Liver (tissue), 9 donors: ENCODE data around the gene TUBB4A. TPM values are rescaled to one million over a fixed set of nuclear protein-coding genes. Genes with fewer than 3 reads are reported as not detected.

Experiments
- DNase-seq: peaks from one replicate; pipeline ENCODE4 v3.0.0-alpha.2; 2017; ENCODE audit warnings: low spot score
- H3K27ac ChIP-seq, 2 donors: one replicate each; pipeline ENCODE4 v1.7.0; 2013; ENCODE audit warnings: inconsistent platforms in 2 of 2, low read length in 2 of 2, control low read depth in 1 of 2, low read depth in 1 of 2, mild to moderate bottlenecking in 1 of 2
- H3K27me3 ChIP-seq, 4 donors: one replicate each; pipeline versions ENCODE4 v1.6.1 to v1.7.0; 2013; ENCODE audit warnings: low read length in 3 of 4, inconsistent platforms in 1 of 4, mild to moderate bottlenecking in 1 of 4, moderate library complexity in 1 of 4; ENCODE audit not compliant: control insufficient read depth in 4 of 4, insufficient read depth in 4 of 4
- H3K36me3 ChIP-seq, 4 donors: one replicate each; pipeline versions ENCODE4 v1.6.1 to v1.7.0; 2013; ENCODE audit warnings: low read length in 3 of 4, mild to moderate bottlenecking in 3 of 4, low read depth in 1 of 4, moderate library complexity in 1 of 4; ENCODE audit not compliant: control insufficient read depth in 4 of 4, insufficient read depth in 3 of 4
- H3K4me1 ChIP-seq, 4 donors: one replicate each; pipeline versions ENCODE4 v1.6.1 to v1.7.0; 2013; ENCODE audit warnings: low read length in 3 of 4, mild to moderate bottlenecking in 3 of 4, moderate library complexity in 1 of 4; ENCODE audit not compliant: control insufficient read depth in 4 of 4, insufficient read depth in 4 of 4
- H3K4me3 ChIP-seq, 3 donors: one replicate each; pipeline versions ENCODE4 v1.6.1 to v1.7.0; 2013; ENCODE audit warnings: low read length in 3 of 3, control low read depth in 1 of 3, low read depth in 1 of 3, mild to moderate bottlenecking in 1 of 3
- H3K9ac ChIP-seq, 2 donors: one replicate each; pipeline ENCODE4 v1.7.0; 2013; ENCODE audit warnings: low read length in 2 of 2, mild to moderate bottlenecking in 2 of 2, moderate library complexity in 2 of 2, control low read depth in 1 of 2, low read depth in 1 of 2
- H3K9me3 ChIP-seq, 4 donors: one replicate each; pipeline versions ENCODE4 v1.6.1 to v1.7.0; 2013; ENCODE audit warnings: low read length in 3 of 4; ENCODE audit not compliant: control insufficient read depth in 4 of 4
- EGR1 ChIP-seq, 2 donors: IDR thresholded peaks; 2 replicates each; pipeline ENCODE4 v1.6.1; 2016 to 2018; ENCODE audit warnings: antibody characterized with exemption in 2 of 2, low read depth in 2 of 2
- FOXA1 ChIP-seq: IDR thresholded peaks from 2 replicates; pipeline ENCODE4 v1.6.1; 2016; ENCODE audit warnings: antibody characterized with exemption
- GABPA ChIP-seq, 2 donors: IDR thresholded peaks in 1 of 2; conservative IDR thresholded peaks in 1 of 2; 2 replicates each; pipeline ENCODE4 v1.6.1; 2016; ENCODE audit warnings: antibody characterized with exemption in 2 of 2, mild to moderate bottlenecking in 1 of 2, moderate library complexity in 1 of 2
- HNF4A ChIP-seq, 2 donors: conservative IDR thresholded peaks; 2 replicates each; pipeline ENCODE4 v1.6.1; 2016; ENCODE audit warnings: antibody characterized with exemption in 2 of 2, mild to moderate bottlenecking in 2 of 2
- HNF4G ChIP-seq: IDR thresholded peaks from 2 replicates; pipeline ENCODE4 v1.6.1; 2016; ENCODE audit warnings: antibody characterized with exemption
- JUND ChIP-seq, 2 donors: IDR thresholded peaks; 2 replicates each; pipeline ENCODE4 v1.6.1; 2016; ENCODE audit warnings: antibody characterized with exemption in 2 of 2
- NR2F2 ChIP-seq: IDR thresholded peaks from 2 replicates; pipeline ENCODE4 v1.6.1; 2016; ENCODE audit warnings: antibody characterized with exemption
- RAD21 ChIP-seq, 2 donors: IDR thresholded peaks; 2 replicates each; pipeline ENCODE4 v1.6.1; 2016; ENCODE audit warnings: antibody characterized with exemption in 2 of 2, mild to moderate bottlenecking in 2 of 2
- RXRA ChIP-seq, 2 donors: IDR thresholded peaks; 2 replicates each; pipeline ENCODE4 v1.6.1; 2017 to 2018; ENCODE audit warnings: antibody characterized with exemption in 2 of 2, mild to moderate bottlenecking in 1 of 2
- WGBS: extraction: QIAGEN DNeasy Blood & Tissue Kit; methylation state at CpG from one replicate; pipeline ENCODE4 v1.1.7; 2013; 5-methylcytosine and 5-hydroxymethylcytosine counted together
- polyA plus RNA-seq, 2 donors: library from polyadenylated mRNA; stranded (reverse) in 1 of 2; unstranded in 1 of 2; fragments of 200-250 nt in 1 of 2; fragments of >200 nt in 1 of 2; fragmentation: Nextera tagmentation in 1 of 2; extraction: Ambion mirVana in 1 of 2; gene quantifications; one replicate each; pipeline versions ENCODE4 v1.2.1 to v1.2.3, GENCODE V29; 2013 to 2015
- total RNA-seq, 2 donors: library from RNA; depleted of rRNA; stranded (reverse); fragments of >200 nt; gene quantifications; one replicate each; pipeline ENCODE4 v1.2.3, GENCODE V29; 2014
- TF ChIP-seq, protein P1 (sequence below): IDR thresholded peaks from 2 replicates; pipeline ENCODE4 v1.6.1; 2016; ENCODE audit warnings: antibody characterized with exemption
- TF ChIP-seq, protein P2 (sequence below): IDR thresholded peaks from 2 replicates; pipeline ENCODE4 v1.6.1; 2016; ENCODE audit warnings: antibody characterized with exemption
- TF ChIP-seq, protein P3 (sequence below): IDR thresholded peaks from 2 replicates; pipeline ENCODE4 v1.6.1; 2016; ENCODE audit warnings: antibody characterized with exemption
- donor health status: healthy.
- donor health status: healthy.
- donor health status: healthy.
- donor health status: healthy.
- donor health status: healthy.

Gene TUBB4A
- total and polyA plus RNA-seq, 4 donors = 0.25 to 1.9 (median 0.96) TPM

DNA sequence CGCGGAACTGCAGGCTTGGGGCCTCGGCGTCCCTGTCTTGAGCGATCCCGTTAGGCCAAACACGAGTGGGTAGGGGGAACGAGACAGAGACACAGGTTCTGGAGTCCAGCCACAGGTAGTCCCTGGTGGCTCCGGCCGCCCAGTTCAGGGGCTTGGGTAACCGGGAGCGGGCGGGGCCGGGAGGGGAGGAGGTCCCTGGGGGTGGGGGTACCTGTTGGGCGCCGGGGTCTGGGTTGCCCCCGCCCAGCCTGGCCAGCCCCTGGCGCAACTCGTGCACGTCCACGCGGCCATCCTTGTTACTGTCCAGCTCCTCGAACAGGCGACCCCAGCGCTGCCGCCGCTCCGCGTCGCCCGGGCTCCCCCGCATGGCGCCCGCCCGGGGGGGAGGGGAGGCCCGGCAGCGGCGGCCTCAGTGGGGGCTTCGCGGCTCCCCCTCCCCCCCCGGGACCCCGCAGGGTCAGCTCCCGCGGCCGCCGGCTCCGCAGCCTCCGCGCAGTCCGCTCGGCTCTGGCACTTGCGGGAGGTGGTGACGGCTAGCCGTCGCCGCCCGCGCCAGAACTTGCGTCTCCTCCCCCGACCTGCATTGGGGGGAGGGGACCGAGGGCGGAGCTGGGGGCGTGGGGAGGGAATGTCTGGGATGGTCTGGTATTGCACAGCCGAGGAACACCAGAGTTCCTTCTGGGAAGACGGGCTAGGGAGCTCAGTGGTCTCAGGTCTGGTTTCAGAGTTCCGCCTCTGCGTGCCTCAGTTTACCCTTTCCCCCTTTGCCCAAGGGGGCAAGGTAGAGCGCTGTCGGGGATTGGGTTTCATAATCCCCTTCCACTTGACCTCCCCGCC, 42.6 kb downstream of the TUBB4A start, which contains the start of gene SLC25A23:
Gene SLC25A23, minus strand, starts transcription at position 531 of the 837 bp plus-strand sequence. Its CDS starts 164 bp downstream, at position 367.
- peaks cover 7 to 22% (median 16%) of the 10 kb centered on the region in 4 donors for H3K4me1 ChIP-seq
- H3K27ac ChIP-seq = peak within 1 kb of the TSS; percentile 88 to 91
- peak within 1 kb of the TSS; percentile 75 to 87 (median 85) for H3K4me3 ChIP-seq
- TF ChIP-seq, protein P1, sequence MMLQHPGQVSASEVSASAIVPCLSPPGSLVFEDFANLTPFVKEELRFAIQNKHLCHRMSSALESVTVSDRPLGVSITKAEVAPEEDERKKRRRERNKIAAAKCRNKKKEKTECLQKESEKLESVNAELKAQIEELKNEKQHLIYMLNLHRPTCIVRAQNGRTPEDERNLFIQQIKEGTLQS = no peak
- no peak for TF ChIP-seq EGR1 (IDR thresholded peaks at IDR 0.05; ENCODE audit: low read depth in 2 of 2)
- TF ChIP-seq, protein P2, sequence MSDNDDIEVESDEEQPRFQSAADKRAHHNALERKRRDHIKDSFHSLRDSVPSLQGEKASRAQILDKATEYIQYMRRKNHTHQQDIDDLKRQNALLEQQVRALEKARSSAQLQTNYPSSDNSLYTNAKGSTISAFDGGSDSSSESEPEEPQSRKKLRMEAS = no peak
- TF ChIP-seq NR2F2 = no peak
- TF ChIP-seq JUND (IDR thresholded peaks at IDR 0.05) = no peak
- TF ChIP-seq GABPA (IDR thresholded peaks at IDR 0.05 in 1 of 2, conservative IDR thresholded peaks at IDR 0.05 in 1 of 2) = no peak
- no peak for TF ChIP-seq FOXA1
- TF ChIP-seq RAD21 (IDR thresholded peaks at IDR 0.05) = no peak
- peak; percentile 71 for DNase-seq
- peaks cover 0 to under 1% (median 0%) of the 10 kb centered on the region in 4 donors for H3K9me3 ChIP-seq
- WGBS = 2% methylated on average over 70 of the region's 70 CpGs
- peaks cover 0 to 20% (median 8%) of the 10 kb centered on the region in 4 donors for H3K36me3 ChIP-seq
- H3K27me3 ChIP-seq = no peaks in the 10 kb centered on the region
- peak within 1 kb of the TSS; percentile 36 to 60 for H3K9ac ChIP-seq

DNA sequence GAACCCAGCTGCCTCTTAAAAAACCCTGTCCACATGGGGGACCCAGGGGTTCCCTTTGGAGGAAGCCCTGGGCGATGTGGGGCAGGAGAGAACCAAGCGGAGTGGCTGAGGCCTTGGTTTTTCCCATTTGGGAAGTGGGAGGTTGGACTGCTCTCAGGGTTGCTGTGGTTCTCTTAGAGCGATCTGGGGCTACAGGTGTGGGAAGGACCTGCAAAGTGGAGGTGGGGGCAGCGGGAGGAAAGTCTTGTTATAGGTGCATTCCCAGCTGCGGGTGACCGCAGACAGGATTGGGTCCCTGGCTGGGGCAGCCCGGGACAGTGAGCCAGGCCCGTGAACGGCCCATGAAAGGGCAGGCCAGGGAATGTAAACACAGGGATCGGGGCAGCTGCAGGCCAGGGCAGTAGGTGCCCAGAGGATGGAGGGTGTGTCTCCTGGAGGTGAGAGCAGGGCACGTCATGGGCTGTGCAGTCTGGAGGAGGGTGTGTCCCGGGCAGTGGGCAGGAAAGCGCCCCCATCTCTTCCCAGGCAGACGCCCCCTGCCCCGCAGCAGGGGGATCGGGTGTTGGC, 43.3 kb downstream of the TUBB4A start:
- WGBS = 32% methylated on average over 16 of the region's 16 CpGs
- DNase-seq = no peak
- Histone ChIP-seq H3K9me3 (peaks cover 3 to 8% (median 4%) of the 10 kb centered on the region in 4 donors), H3K4me3 (peak overlapping the region; percentile 41 to 87 (median 75)), H3K36me3 (peaks cover 0 to 27% (median 15%) of the 10 kb centered on the region in 4 donors), H3K27ac (peak overlapping the region in 1 of 2 donors; percentile 20), H3K9ac (no peak overlapping the region), H3K27me3 (no peaks in the 10 kb centered on the region), H3K4me1 (peaks cover 7 to 19% (median 15%) of the 10 kb centered on the region in 4 donors)
- TF ChIP-seq HNF4G = no peak
- peak; percentile 36 to 52 for TF ChIP-seq RXRA (IDR thresholded peaks at IDR 0.05)
- TF ChIP-seq HNF4A (conservative IDR thresholded peaks at IDR 0.05) = peak in 1 of 2 donors; percentile 12

GRCh38 chr19:6457958-6458694, 44.0 kb downstream of the TUBB4A start:
- Histone ChIP-seq H3K36me3 (peaks cover 0 to 30% (median 20%) of the 10 kb centered on the region in 4 donors), H3K4me3 (no peak overlapping the region), H3K27ac (no peak overlapping the region), H3K27me3 (no peaks in the 10 kb centered on the region), H3K9me3 (peaks cover 3 to 10% (median 5%) of the 10 kb centered on the region in 4 donors), H3K9ac (no peak overlapping the region), H3K4me1 (peaks cover 7 to 19% (median 15%) of the 10 kb centered on the region in 4 donors)
- no peak for DNase-seq
- TF ChIP-seq, protein P3, sequence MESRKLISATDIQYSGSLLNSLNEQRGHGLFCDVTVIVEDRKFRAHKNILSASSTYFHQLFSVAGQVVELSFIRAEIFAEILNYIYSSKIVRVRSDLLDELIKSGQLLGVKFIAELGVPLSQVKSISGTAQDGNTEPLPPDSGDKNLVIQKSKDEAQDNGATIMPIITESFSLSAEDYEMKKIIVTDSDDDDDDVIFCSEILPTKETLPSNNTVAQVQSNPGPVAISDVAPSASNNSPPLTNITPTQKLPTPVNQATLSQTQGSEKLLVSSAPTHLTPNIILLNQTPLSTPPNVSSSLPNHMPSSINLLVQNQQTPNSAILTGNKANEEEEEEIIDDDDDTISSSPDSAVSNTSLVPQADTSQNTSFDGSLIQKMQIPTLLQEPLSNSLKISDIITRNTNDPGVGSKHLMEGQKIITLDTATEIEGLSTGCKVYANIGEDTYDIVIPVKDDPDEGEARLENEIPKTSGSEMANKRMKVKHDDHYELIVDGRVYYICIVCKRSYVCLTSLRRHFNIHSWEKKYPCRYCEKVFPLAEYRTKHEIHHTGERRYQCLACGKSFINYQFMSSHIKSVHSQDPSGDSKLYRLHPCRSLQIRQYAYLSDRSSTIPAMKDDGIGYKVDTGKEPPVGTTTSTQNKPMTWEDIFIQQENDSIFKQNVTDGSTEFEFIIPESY = no peak
- 93% methylated on average over 17 of the region's 17 CpGs for WGBS
